B cell (primary cell): ENCODE data around the gene EFNA1.

ENCODE experiments used
- EZH2 ChIP-seq: IDR thresholded peaks from 2 replicates; pipeline ENCODE4 v1.6.1; 2012; ENCODE audit warnings: borderline replicate concordance, low read depth, mild to moderate bottlenecking, moderate library complexity, low read length; ENCODE audit not compliant: insufficient read depth, poor library complexity, severe bottlenecking
- TF ChIP-seq, protein P1 (sequence below): fragments of 200-600 bp; IDR thresholded peaks from one replicate; pipeline ENCODE4 v1.8.0; 2022; ENCODE audit warnings: antibody characterized with exemption, mild to moderate bottlenecking

DNA sequence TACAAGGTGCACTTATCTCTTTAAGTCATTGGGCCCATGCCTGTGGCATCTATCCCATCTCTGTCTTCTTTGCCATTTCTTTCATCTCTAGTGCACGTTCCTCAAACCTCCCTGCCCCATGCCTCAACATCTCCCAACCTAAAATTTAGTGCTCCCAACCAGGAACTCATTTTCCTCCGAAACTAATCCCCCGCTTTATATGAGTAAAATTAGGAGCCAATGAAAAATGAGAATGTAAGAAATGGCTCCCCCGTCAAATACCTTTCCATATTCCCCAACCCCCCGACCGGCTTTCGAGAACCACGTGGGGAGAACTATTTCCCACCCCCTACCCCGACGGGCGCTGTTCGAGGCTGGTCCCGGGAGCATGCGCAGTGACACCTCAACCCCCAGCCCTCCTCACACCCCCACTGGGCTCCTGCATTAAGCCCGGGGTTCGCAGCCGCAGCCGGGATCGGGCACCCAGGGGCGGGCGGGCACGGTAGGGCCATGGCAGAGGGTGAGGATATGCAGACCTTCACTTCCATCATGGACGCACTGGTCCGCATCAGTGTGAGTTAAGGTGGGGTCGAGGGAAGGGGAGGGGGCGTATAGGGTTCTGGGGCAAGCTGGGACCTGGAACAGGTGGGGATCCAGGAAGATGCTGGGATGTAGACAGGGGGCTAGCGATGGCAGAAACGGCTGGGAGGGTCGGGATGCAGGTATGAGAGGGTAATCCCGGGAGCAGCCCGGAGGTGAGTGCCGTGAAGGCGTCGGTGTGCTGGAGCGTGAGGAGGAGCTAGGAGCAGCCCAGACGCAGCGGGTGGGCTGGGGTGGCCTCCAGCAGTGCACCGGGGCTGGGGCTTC lies 46.0 kb downstream of the EFNA1 start, which contains the start of gene TRIM46:
- TF ChIP-seq EZH2: no peak
- TF ChIP-seq, protein P1, sequence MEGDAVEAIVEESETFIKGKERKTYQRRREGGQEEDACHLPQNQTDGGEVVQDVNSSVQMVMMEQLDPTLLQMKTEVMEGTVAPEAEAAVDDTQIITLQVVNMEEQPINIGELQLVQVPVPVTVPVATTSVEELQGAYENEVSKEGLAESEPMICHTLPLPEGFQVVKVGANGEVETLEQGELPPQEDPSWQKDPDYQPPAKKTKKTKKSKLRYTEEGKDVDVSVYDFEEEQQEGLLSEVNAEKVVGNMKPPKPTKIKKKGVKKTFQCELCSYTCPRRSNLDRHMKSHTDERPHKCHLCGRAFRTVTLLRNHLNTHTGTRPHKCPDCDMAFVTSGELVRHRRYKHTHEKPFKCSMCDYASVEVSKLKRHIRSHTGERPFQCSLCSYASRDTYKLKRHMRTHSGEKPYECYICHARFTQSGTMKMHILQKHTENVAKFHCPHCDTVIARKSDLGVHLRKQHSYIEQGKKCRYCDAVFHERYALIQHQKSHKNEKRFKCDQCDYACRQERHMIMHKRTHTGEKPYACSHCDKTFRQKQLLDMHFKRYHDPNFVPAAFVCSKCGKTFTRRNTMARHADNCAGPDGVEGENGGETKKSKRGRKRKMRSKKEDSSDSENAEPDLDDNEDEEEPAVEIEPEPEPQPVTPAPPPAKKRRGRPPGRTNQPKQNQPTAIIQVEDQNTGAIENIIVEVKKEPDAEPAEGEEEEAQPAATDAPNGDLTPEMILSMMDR: peak; percentile 53
